Measurements from ENCODE around the gene SLC6A1. TPM values are rescaled to one million over a fixed set of nuclear protein-coding genes. Genes with fewer than 3 reads are reported as not detected.

Gene SLC6A1
- total and polyA plus RNA-seq, 4 donors, result 16.0 to 71.9 (median 33.8) TPM

DNA sequence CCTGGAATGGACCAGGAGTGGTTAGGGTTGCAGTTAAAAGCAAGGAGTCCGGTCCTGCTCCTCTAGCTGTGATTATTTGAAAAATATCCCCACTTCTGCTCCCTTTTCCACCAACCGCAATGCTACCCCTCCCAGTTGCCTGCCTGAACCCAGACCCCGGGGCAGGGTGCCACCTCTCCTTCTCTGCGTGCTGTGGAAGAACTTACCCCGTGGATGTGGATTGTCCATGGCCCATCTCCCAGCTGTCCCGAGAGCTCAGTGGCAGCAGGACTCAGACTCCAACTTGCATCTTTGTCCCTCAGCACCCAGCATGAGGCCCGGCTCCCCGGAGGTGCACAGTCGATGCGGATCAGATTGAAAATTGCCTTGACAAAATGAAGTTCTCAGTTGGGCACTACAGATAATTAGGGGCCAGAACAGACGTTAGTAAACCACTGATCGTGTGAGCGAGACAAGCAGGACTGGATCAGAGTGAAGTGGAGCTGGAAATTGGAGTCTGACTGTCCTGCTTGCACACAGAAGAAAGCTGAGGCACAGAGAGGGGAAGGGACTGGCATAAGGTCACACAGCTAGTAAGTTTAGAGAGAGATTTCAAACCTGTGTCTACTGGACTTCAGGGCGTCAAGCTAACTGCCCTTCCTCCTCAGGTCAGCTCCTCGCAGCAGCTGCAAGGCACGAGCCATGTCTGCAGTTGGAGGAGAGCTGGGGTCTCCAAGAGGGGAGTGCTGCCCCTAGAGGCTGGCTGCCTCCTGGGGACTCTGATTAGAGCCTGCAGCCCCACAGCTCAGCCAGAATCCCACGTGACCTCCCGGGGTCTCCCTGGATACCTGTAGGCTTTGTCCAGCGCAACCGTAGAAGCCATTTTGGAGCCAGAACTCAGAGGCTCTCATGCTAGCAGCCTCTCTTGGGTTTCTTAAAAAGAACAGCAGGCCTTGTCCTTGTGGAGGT, 14.7 kb downstream of the SLC6A1 start:
- no peak overlapping the region for H3K27ac ChIP-seq (ENCODE audit: low read depth in 1 of 2, low read length in 2 of 2)
- H3K27me3 ChIP-seq (ENCODE audit: control insufficient read depth in 4 of 4, insufficient read depth in 4 of 4, low read length in 3 of 4), result no peaks in the 10 kb centered on the region
- peaks cover 0 to 2% (median 0%) of the 10 kb centered on the region in 4 donors for H3K36me3 ChIP-seq (ENCODE audit: control insufficient read depth in 4 of 4, insufficient read depth in 3 of 4, low read depth in 1 of 4, low read length in 3 of 4)
- H3K9me3 ChIP-seq (ENCODE audit: control insufficient read depth in 4 of 4, low read length in 3 of 4), result no peaks in the 10 kb centered on the region
- DNase-seq (ENCODE audit: low spot score), result no peak
- WGBS, result 83% methylated on average over 20 of the region's 20 CpGs
- TF ChIP-seq FOXA1 (IDR thresholded peaks at IDR 0.05) (no peak), NR2F2 (IDR thresholded peaks at IDR 0.05) (no peak), YY1 (IDR thresholded peaks at IDR 0.05) (no peak), RXRA (IDR thresholded peaks at IDR 0.05) (no peak), EGR1 (IDR thresholded peaks at IDR 0.05; ENCODE audit: low read depth in 2 of 2) (no peak), SP1 (IDR thresholded peaks at IDR 0.05) (no peak), HNF4A (conservative IDR thresholded peaks at IDR 0.05) (no peak), HNF4G (IDR thresholded peaks at IDR 0.05) (no peak), GABPA (IDR thresholded peaks at IDR 0.05 in 1 of 2, conservative IDR thresholded peaks at IDR 0.05 in 1 of 2) (no peak)
- TF ChIP-seq, protein P1, sequence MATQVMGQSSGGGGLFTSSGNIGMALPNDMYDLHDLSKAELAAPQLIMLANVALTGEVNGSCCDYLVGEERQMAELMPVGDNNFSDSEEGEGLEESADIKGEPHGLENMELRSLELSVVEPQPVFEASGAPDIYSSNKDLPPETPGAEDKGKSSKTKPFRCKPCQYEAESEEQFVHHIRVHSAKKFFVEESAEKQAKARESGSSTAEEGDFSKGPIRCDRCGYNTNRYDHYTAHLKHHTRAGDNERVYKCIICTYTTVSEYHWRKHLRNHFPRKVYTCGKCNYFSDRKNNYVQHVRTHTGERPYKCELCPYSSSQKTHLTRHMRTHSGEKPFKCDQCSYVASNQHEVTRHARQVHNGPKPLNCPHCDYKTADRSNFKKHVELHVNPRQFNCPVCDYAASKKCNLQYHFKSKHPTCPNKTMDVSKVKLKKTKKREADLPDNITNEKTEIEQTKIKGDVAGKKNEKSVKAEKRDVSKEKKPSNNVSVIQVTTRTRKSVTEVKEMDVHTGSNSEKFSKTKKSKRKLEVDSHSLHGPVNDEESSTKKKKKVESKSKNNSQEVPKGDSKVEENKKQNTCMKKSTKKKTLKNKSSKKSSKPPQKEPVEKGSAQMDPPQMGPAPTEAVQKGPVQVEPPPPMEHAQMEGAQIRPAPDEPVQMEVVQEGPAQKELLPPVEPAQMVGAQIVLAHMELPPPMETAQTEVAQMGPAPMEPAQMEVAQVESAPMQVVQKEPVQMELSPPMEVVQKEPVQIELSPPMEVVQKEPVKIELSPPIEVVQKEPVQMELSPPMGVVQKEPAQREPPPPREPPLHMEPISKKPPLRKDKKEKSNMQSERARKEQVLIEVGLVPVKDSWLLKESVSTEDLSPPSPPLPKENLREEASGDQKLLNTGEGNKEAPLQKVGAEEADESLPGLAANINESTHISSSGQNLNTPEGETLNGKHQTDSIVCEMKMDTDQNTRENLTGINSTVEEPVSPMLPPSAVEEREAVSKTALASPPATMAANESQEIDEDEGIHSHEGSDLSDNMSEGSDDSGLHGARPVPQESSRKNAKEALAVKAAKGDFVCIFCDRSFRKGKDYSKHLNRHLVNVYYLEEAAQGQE (IDR thresholded peaks at IDR 0.05), result no peak
- TF ChIP-seq, protein P2, sequence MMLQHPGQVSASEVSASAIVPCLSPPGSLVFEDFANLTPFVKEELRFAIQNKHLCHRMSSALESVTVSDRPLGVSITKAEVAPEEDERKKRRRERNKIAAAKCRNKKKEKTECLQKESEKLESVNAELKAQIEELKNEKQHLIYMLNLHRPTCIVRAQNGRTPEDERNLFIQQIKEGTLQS (IDR thresholded peaks at IDR 0.05), result no peak
- TF ChIP-seq, protein P3, sequence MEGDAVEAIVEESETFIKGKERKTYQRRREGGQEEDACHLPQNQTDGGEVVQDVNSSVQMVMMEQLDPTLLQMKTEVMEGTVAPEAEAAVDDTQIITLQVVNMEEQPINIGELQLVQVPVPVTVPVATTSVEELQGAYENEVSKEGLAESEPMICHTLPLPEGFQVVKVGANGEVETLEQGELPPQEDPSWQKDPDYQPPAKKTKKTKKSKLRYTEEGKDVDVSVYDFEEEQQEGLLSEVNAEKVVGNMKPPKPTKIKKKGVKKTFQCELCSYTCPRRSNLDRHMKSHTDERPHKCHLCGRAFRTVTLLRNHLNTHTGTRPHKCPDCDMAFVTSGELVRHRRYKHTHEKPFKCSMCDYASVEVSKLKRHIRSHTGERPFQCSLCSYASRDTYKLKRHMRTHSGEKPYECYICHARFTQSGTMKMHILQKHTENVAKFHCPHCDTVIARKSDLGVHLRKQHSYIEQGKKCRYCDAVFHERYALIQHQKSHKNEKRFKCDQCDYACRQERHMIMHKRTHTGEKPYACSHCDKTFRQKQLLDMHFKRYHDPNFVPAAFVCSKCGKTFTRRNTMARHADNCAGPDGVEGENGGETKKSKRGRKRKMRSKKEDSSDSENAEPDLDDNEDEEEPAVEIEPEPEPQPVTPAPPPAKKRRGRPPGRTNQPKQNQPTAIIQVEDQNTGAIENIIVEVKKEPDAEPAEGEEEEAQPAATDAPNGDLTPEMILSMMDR (IDR thresholded peaks at IDR 0.05; ENCODE audit: low read depth, low read length, missing input control), result no peak
- TF ChIP-seq, protein P4, sequence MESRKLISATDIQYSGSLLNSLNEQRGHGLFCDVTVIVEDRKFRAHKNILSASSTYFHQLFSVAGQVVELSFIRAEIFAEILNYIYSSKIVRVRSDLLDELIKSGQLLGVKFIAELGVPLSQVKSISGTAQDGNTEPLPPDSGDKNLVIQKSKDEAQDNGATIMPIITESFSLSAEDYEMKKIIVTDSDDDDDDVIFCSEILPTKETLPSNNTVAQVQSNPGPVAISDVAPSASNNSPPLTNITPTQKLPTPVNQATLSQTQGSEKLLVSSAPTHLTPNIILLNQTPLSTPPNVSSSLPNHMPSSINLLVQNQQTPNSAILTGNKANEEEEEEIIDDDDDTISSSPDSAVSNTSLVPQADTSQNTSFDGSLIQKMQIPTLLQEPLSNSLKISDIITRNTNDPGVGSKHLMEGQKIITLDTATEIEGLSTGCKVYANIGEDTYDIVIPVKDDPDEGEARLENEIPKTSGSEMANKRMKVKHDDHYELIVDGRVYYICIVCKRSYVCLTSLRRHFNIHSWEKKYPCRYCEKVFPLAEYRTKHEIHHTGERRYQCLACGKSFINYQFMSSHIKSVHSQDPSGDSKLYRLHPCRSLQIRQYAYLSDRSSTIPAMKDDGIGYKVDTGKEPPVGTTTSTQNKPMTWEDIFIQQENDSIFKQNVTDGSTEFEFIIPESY (IDR thresholded peaks at IDR 0.05), result no peak
- peaks cover 12 to 73% (median 38%) of the 10 kb centered on the region in 4 donors for H3K4me1 ChIP-seq (ENCODE audit: control insufficient read depth in 4 of 4, insufficient read depth in 4 of 4, low read length in 3 of 4)
- H3K9ac ChIP-seq (ENCODE audit: low read depth in 1 of 2, low read length in 2 of 2), result no peak overlapping the region
- H3K4me3 ChIP-seq (ENCODE audit: low read depth in 1 of 3, low read length in 3 of 3), result no peak overlapping the region

DNA sequence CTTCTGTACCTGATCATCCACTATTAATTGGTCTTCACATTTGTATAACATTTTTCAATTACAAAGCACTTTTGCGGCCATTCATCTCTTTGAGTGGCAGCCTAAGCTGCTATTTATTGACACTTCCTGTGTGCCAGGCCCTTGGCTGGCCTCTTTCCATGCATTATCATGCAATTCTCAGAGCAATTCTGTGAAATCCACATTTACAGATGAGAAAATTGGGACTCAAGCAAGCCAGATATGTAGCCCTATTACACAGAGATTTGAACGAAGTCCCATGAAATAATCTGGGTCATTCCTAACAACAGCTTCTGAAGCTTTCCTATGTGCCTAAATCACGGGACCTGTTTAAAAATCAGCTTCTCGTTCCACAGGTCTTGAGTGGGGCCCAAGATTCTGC, 17.4 kb downstream of the SLC6A1 start:
- peaks cover 4 to 57% (median 21%) of the 10 kb centered on the region in 4 donors for H3K4me1 ChIP-seq (ENCODE audit: control insufficient read depth in 4 of 4, insufficient read depth in 4 of 4, low read length in 3 of 4)
- no peak for DNase-seq (ENCODE audit: low spot score)
- no peak overlapping the region for H3K9ac ChIP-seq (ENCODE audit: low read depth in 1 of 2, low read length in 2 of 2)
- H3K27ac ChIP-seq (ENCODE audit: low read depth in 1 of 2, low read length in 2 of 2), result no peak overlapping the region
- no peak overlapping the region for H3K4me3 ChIP-seq (ENCODE audit: low read depth in 1 of 3, low read length in 3 of 3)
- H3K9me3 ChIP-seq (ENCODE audit: control insufficient read depth in 4 of 4, low read length in 3 of 4), result no peaks in the 10 kb centered on the region
- H3K27me3 ChIP-seq (ENCODE audit: control insufficient read depth in 4 of 4, insufficient read depth in 4 of 4, low read length in 3 of 4), result no peaks in the 10 kb centered on the region
- 77% methylated on average over 4 of the region's 4 CpGs for WGBS
- peaks cover 0 to 8% (median 3%) of the 10 kb centered on the region in 4 donors for H3K36me3 ChIP-seq (ENCODE audit: control insufficient read depth in 4 of 4, insufficient read depth in 3 of 4, low read depth in 1 of 4, low read length in 3 of 4)
- TF ChIP-seq FOXA2 (IDR thresholded peaks at IDR 0.05) (no peak), HNF4G (IDR thresholded peaks at IDR 0.05) (no peak), GABPA (IDR thresholded peaks at IDR 0.05 in 1 of 2, conservative IDR thresholded peaks at IDR 0.05 in 1 of 2) (no peak), EGR1 (IDR thresholded peaks at IDR 0.05; ENCODE audit: low read depth in 2 of 2) (no peak), TAF1 (conservative IDR thresholded peaks at IDR 0.05) (no peak), FOXA1 (IDR thresholded peaks at IDR 0.05) (no peak), RXRA (IDR thresholded peaks at IDR 0.05) (no peak), HNF4A (conservative IDR thresholded peaks at IDR 0.05) (no peak), JUND (IDR thresholded peaks at IDR 0.05) (no peak), NR2F2 (IDR thresholded peaks at IDR 0.05) (no peak)
- TF ChIP-seq, protein P2 (IDR thresholded peaks at IDR 0.05), result no peak
- TF ChIP-seq, protein P5, sequence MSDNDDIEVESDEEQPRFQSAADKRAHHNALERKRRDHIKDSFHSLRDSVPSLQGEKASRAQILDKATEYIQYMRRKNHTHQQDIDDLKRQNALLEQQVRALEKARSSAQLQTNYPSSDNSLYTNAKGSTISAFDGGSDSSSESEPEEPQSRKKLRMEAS (IDR thresholded peaks at IDR 0.05), result no peak
- TF ChIP-seq, protein P1 (IDR thresholded peaks at IDR 0.05), result no peak

Data from liver (tissue), 9 donors.